PC-9 (cell line): Measurements from ENCODE around the gene TNC. TPM values are rescaled to one million over a fixed set of nuclear protein-coding genes. Genes with fewer than 3 reads are reported as not detected.

Experiments used
- BruUV-seq: library from RNA; stranded (reverse); fragments of 400-500 nt; replicated peaks from 2 replicates; lab custom pipeline; 2021; lab: Mats Ljungman, UMichigan
- CTCF ChIA-PET: fragments of 300-600 bp; sonication (Branson Sonifier 250); formaldehyde crosslinking; loops from one replicate; lab custom pipeline; 2022; ENCODE audit warnings: antibody characterized with exemption; lab: Charles Lee
- POLR2A ChIA-PET: fragments of 300-600 bp; sonication (Branson Sonifier 250); formaldehyde crosslinking; loops from one replicate; lab custom pipeline; 2022; ENCODE audit warnings: antibody characterized with exemption; ENCODE audit not compliant: unreplicated experiment; lab: Charles Lee
- DNase-seq, 2 experiments: peaks; one replicate each; pipeline versions ENCODE4 v3.0.0 to v3.0.0-alpha.2; 2015 to 2022; ENCODE audit warnings: mixed read lengths in 1 of 2
- H2AFZ ChIP-seq: fragments of 200-600 bp; sonication (generic); 2 replicates; pipeline ENCODE4 v1.8.1; 2017; ENCODE audit warnings: antibody characterized with exemption
- H3F3A ChIP-seq: fragments of 200-600 bp; sonication (generic); 2 replicates; pipeline ENCODE4 v1.8.1; 2017; ENCODE audit warnings: antibody characterized with exemption, mild to moderate bottlenecking, low read depth; ENCODE audit not compliant: insufficient read depth
- H3K27ac ChIP-seq: fragments of 200-600 bp; sonication (generic); 2 replicates; pipeline ENCODE4 v1.6.1; 2016; ENCODE audit warnings: mixed run types
- H3K27me3 ChIP-seq: fragments of 200-600 bp; sonication (generic); 2 replicates; pipeline ENCODE4 v1.6.1; 2016; ENCODE audit warnings: low read depth, mixed run types; ENCODE audit not compliant: insufficient read depth
- H3K36me3 ChIP-seq: fragments of 200-600 bp; sonication (generic); 2 replicates; pipeline ENCODE4 v1.6.1; 2016; ENCODE audit warnings: low read depth, mixed run types
- H3K4me1 ChIP-seq: fragments of 200-600 bp; sonication (generic); replicated peaks from 2 replicates; pipeline ENCODE4 v1.6.1; 2016; ENCODE audit warnings: mixed run types; ENCODE audit not compliant: insufficient read depth
- H3K4me2 ChIP-seq: fragments of 200-600 bp; sonication (generic); 2 replicates; pipeline ENCODE4 v1.6.1; 2017; ENCODE audit warnings: mixed run types
- H3K4me3 ChIP-seq: fragments of 200-600 bp; sonication (generic); 2 replicates; pipeline ENCODE4 v1.6.1; 2016; ENCODE audit warnings: mixed run types
- H3K79me2 ChIP-seq: fragments of 200-600 bp; sonication (generic); 2 replicates; pipeline ENCODE4 v1.6.1; 2017; ENCODE audit warnings: low read depth, mixed run types
- H3K9me2 ChIP-seq: fragments of 200-600 bp; sonication (generic); 2 replicates; pipeline ENCODE4 v1.8.1; 2017; ENCODE audit warnings: mild to moderate bottlenecking; ENCODE audit not compliant: insufficient read depth
- H3K9me3 ChIP-seq: fragments of 200-600 bp; sonication (generic); 2 replicates; pipeline ENCODE4 v1.8.1; 2016; ENCODE audit warnings: low read depth; ENCODE audit not compliant: insufficient read depth
- H4K20me1 ChIP-seq: fragments of 200-600 bp; sonication (generic); 2 replicates; pipeline ENCODE4 v1.8.1; 2017; ENCODE audit not compliant: insufficient read depth
- EZH2 ChIP-seq: fragments of 200-600 bp; sonication (generic); IDR thresholded peaks from 2 replicates; pipeline ENCODE4 v1.8.0; 2017; ENCODE audit warnings: antibody characterized with exemption, low read depth
- intact Hi-C: fragments of 100-400 bp; cut with micrococcal nuclease; formaldehyde crosslinking; loops from one replicate; pipeline ENCODE4 v1.10.0; 2022; ENCODE audit not compliant: unreplicated experiment
- total RNA-seq: library from RNA; stranded (reverse); gene quantifications from 2 replicates; pipeline ENCODE4 v1.2.3, GENCODE V29; 2021
- TF ChIP-seq, protein P1 (sequence below): fragments of 200-600 bp; sonication (generic); conservative IDR thresholded peaks from 2 replicates; pipeline ENCODE4 v1.6.1; 2017; ENCODE audit warnings: mixed run types, antibody characterized with exemption, mild to moderate bottlenecking, moderate library complexity

The TNC gene
- total RNA-seq, 1 experiment from 2014 or later, result 1.1 TPM

GRCh38 chr9:114972510-114973136, 145.3 kb downstream of the TNC start:
- TF ChIP-seq EZH2, result no peak
- TF ChIP-seq, protein P1, sequence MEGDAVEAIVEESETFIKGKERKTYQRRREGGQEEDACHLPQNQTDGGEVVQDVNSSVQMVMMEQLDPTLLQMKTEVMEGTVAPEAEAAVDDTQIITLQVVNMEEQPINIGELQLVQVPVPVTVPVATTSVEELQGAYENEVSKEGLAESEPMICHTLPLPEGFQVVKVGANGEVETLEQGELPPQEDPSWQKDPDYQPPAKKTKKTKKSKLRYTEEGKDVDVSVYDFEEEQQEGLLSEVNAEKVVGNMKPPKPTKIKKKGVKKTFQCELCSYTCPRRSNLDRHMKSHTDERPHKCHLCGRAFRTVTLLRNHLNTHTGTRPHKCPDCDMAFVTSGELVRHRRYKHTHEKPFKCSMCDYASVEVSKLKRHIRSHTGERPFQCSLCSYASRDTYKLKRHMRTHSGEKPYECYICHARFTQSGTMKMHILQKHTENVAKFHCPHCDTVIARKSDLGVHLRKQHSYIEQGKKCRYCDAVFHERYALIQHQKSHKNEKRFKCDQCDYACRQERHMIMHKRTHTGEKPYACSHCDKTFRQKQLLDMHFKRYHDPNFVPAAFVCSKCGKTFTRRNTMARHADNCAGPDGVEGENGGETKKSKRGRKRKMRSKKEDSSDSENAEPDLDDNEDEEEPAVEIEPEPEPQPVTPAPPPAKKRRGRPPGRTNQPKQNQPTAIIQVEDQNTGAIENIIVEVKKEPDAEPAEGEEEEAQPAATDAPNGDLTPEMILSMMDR, result no peak
- Histone ChIP-seq H3K36me3 (no peaks in the 10 kb centered on the region), H3K27ac (no peak overlapping the region), H3K9me3 (no peaks in the 10 kb centered on the region), H3K9me2 (no peaks in the 10 kb centered on the region), H2AFZ (no peak overlapping the region), H3F3A (peaks cover 9% of the 10 kb centered on the region; the same call in 1 of the 2 replicates), H4K20me1 (no peaks in the 10 kb centered on the region), H3K27me3 (peaks cover 9% of the 10 kb centered on the region), H3K79me2 (no peaks in the 10 kb centered on the region), H3K4me1 (no peaks in the 10 kb centered on the region), H3K4me2 (no peak overlapping the region), H3K4me3 (no peak overlapping the region)
- intact Hi-C loops, result no loop called here
- POLR2A ChIA-PET, result no interaction called here
- BruUV-seq, result no TSS peak
- no peak for DNase-seq
- CTCF ChIA-PET, result no interaction called here

Other genes with a start within 250 kb of the TNC start
- not detected in 2 replicates for gene TNFSF8, start 187.6 kb downstream of the TNC start, total RNA-seq